HG03175 (cell line): ENCODE measurements around the gene ZNF837.

Experiments
- ATAC-seq: cut with Tn5 transposase; IDR thresholded peaks from one replicate; pipeline ENCODE4 v1.9.1; 2021; ENCODE audit warnings: mild to moderate bottlenecking, moderate library complexity; ENCODE audit not compliant: unreplicated experiment

The ZNF837 gene

GRCh38 chr19:58372311-58373133 lies 8.3 kb downstream of the ZNF837 start:
- ATAC-seq = no peak

- ATAC-seq = no peak
These were observed 12.1 kb downstream of the ZNF837 start for GRCh38 chr19:58368561-58369360.

GRCh38 chr19:58367698-58368454 lies 13.0 kb downstream of the ZNF837 start:
- ATAC-seq = no peak

GRCh38 chr19:58366585-58367430 lies 14.0 kb downstream of the ZNF837 start:
- ATAC-seq = no peak

- ATAC-seq = no peak
These were observed 16.7 kb downstream of the ZNF837 start for GRCh38 chr19:58364146-58364545.

- peak; percentile 78 for ATAC-seq
These were observed 18.4 kb downstream of the ZNF837 start, which contains the start of gene ZNF497 for GRCh38 chr19:58362272-58362994. Gene ZNF497 (minus strand): TSS chr19:58362751. CDS start chr19:58357635, 5,116 bp downstream.

GRCh38 chr19:58361900-58362271 lies 18.9 kb downstream of the ZNF837 start:
- ATAC-seq = peak; percentile 16

- ATAC-seq = no peak
These were observed 23.2 kb downstream of the ZNF837 start for GRCh38 chr19:58357481-58358145.

- no peak for ATAC-seq
These were observed 23.9 kb downstream of the ZNF837 start for GRCh38 chr19:58356766-58357480.

- ATAC-seq = no peak
These were observed 24.7 kb downstream of the ZNF837 start for GRCh38 chr19:58355908-58356765.

GRCh38 chr19:58355215-58355796 lies 25.5 kb downstream of the ZNF837 start:
- no peak for ATAC-seq

GRCh38 chr19:58354478-58355030 lies 26.3 kb downstream of the ZNF837 start:
- ATAC-seq = no peak

- no peak for ATAC-seq
These were observed 26.9 kb downstream of the ZNF837 start for GRCh38 chr19:58353717-58354477.

- no peak for ATAC-seq
These were observed 27.8 kb downstream of the ZNF837 start, which contains the start of gene A1BG for GRCh38 chr19:58352760-58353671. Gene A1BG (minus strand): TSS chr19:58353492. CDS start chr19:58353437, 55 bp downstream.
